ENCODE data around the gene USP26. TPM values are rescaled to one million over a fixed set of nuclear protein-coding genes. Genes with fewer than 3 reads are reported as not detected.

Gene USP26
- polyA plus RNA-seq, 2 of the 4 experiments (the other 2 are of a cell fraction) = not detected

DNA sequence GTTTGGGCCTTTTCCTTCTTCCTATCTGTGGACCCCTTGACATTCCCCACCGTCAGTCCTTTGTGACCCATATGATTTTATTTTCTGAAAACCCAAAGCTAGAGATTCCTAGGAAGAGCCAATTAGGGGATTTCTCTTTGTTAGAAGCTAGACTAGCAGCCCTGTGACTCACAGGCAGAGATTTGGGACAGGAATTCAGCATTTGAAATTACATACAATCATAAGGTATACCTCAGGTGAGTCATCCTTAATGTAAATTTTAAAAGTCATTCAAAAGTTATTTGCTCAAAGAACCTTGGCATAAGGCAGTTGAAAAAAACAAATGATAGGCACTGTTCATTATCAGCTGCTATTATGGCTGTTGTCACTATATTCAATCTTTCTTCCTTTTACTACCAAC, 40.6 kb downstream of the USP26 start (continued):
- TF ChIP-seq, protein P1, sequence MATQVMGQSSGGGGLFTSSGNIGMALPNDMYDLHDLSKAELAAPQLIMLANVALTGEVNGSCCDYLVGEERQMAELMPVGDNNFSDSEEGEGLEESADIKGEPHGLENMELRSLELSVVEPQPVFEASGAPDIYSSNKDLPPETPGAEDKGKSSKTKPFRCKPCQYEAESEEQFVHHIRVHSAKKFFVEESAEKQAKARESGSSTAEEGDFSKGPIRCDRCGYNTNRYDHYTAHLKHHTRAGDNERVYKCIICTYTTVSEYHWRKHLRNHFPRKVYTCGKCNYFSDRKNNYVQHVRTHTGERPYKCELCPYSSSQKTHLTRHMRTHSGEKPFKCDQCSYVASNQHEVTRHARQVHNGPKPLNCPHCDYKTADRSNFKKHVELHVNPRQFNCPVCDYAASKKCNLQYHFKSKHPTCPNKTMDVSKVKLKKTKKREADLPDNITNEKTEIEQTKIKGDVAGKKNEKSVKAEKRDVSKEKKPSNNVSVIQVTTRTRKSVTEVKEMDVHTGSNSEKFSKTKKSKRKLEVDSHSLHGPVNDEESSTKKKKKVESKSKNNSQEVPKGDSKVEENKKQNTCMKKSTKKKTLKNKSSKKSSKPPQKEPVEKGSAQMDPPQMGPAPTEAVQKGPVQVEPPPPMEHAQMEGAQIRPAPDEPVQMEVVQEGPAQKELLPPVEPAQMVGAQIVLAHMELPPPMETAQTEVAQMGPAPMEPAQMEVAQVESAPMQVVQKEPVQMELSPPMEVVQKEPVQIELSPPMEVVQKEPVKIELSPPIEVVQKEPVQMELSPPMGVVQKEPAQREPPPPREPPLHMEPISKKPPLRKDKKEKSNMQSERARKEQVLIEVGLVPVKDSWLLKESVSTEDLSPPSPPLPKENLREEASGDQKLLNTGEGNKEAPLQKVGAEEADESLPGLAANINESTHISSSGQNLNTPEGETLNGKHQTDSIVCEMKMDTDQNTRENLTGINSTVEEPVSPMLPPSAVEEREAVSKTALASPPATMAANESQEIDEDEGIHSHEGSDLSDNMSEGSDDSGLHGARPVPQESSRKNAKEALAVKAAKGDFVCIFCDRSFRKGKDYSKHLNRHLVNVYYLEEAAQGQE (IDR thresholded peaks at IDR 0.05) = no peak
- TF ChIP-seq KDM1A (IDR thresholded peaks at IDR 0.05; ENCODE audit: low read depth) = no peak

DNA sequence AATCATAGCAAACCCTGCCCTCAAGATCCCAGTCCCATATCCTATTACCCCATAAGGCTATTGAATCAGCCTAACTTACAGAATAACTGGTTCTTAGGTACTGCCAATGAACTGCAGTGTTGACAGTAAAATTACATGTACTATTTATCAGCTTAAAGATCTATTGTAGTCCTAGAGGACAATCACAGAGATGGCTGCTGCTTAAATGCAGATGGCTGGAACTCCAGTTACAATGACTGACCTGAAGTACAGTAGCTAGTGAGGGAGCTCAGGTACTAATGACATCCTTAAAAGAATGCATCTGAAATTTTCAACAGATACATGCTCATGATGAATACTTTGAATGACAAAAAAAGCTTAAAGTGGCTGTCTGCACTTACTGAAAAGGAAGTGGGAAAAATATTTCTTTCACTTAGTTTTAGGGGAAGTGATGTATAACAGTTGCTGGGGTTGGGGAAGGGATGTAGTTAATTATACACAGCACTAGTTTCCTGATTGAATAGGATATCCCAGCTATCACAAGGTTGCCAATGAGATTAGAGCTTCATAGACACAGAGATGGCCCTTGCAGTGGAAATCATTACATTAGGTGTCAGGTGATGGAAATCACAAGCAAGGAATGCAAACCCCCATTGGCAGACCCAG, 42.0 kb downstream of the USP26 start:
- TF ChIP-seq, protein P2, sequence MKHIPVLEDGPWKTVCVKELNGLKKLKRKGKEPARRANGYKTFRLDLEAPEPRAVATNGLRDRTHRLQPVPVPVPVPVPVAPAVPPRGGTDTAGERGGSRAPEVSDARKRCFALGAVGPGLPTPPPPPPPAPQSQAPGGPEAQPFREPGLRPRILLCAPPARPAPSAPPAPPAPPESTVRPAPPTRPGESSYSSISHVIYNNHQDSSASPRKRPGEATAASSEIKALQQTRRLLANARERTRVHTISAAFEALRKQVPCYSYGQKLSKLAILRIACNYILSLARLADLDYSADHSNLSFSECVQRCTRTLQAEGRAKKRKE (CRISPR knock-in tag; IDR thresholded peaks at IDR 0.05; ENCODE audit: low read depth) = no peak
- TF ChIP-seq SREBF2 (IDR thresholded peaks at IDR 0.05) = no peak
- TF ChIP-seq KDM1A (IDR thresholded peaks at IDR 0.05; ENCODE audit: low read depth) = no peak
- TF ChIP-seq NR3C1 (IDR thresholded peaks at IDR 0.05) = no peak
- TF ChIP-seq, protein P3, sequence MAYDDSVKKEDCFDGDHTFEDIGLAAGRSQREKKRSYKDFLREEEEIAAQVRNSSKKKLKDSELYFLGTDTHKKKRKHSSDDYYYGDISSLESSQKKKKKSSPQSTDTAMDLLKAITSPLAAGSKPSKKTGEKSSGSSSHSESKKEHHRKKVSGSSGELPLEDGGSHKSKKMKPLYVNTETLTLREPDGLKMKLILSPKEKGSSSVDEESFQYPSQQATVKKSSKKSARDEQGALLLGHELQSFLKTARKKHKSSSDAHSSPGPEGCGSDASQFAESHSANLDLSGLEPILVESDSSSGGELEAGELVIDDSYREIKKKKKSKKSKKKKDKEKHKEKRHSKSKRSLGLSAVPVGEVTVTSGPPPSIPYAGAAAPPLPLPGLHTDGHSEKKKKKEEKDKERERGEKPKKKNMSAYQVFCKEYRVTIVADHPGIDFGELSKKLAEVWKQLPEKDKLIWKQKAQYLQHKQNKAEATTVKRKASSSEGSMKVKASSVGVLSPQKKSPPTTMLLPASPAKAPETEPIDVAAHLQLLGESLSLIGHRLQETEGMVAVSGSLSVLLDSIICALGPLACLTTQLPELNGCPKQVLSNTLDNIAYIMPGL (CRISPR knock-in tag; IDR thresholded peaks at IDR 0.05; ENCODE audit: borderline replicate concordance) = no peak
- TF ChIP-seq, protein P4, sequence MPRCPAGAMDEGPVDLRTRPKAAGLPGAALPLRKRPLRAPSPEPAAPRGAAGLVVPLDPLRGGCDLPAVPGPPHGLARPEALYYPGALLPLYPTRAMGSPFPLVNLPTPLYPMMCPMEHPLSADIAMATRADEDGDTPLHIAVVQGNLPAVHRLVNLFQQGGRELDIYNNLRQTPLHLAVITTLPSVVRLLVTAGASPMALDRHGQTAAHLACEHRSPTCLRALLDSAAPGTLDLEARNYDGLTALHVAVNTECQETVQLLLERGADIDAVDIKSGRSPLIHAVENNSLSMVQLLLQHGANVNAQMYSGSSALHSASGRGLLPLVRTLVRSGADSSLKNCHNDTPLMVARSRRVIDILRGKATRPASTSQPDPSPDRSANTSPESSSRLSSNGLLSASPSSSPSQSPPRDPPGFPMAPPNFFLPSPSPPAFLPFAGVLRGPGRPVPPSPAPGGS (IDR thresholded peaks at IDR 0.05) = no peak
- TF ChIP-seq KDM5A (IDR thresholded peaks at IDR 0.05) = no peak
- TF ChIP-seq, protein P5, sequence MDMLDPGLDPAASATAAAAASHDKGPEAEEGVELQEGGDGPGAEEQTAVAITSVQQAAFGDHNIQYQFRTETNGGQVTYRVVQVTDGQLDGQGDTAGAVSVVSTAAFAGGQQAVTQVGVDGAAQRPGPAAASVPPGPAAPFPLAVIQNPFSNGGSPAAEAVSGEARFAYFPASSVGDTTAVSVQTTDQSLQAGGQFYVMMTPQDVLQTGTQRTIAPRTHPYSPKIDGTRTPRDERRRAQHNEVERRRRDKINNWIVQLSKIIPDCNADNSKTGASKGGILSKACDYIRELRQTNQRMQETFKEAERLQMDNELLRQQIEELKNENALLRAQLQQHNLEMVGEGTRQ (IDR thresholded peaks at IDR 0.05) = no peak
- TF ChIP-seq HOXB5 (CRISPR knock-in tag; IDR thresholded peaks at IDR 0.05) = no peak
- TF ChIP-seq JUN (IDR thresholded peaks at IDR 0.05) = no peak
- TF ChIP-seq, protein P6, sequence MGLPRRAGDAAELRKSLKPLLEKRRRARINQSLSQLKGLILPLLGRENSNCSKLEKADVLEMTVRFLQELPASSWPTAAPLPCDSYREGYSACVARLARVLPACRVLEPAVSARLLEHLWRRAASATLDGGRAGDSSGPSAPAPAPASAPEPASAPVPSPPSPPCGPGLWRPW (IDR thresholded peaks at IDR 0.05) = no peak
- TF ChIP-seq, protein P7, sequence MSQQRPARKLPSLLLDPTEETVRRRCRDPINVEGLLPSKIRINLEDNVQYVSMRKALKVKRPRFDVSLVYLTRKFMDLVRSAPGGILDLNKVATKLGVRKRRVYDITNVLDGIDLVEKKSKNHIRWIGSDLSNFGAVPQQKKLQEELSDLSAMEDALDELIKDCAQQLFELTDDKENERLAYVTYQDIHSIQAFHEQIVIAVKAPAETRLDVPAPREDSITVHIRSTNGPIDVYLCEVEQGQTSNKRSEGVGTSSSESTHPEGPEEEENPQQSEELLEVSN (IDR thresholded peaks at IDR 0.05; ENCODE audit: borderline replicate concordance, low read depth) = no peak
- TF ChIP-seq FOXS1 (CRISPR knock-in tag; IDR thresholded peaks at IDR 0.05) = no peak
- CTCF ChIA-PET = interaction anchor here (0.7 kb wide), 1 partner anchor 50 kb away, joined by 3 read pairs; no protein-coding TSS in a partner anchor
- no peak overlapping the region for H3K4me2 ChIP-seq
- DNase-seq (ENCODE audit: low read depth in 1 of 2, low spot score in 1 of 2) = no peak
- H3K4me1 ChIP-seq = no peaks in the 10 kb centered on the region
- H3K9me3 ChIP-seq = no peaks in the 10 kb centered on the region
- peak; percentile 83 for FAIRE-seq
- ATAC-seq = no peak
- POLR2A ChIA-PET = no interaction called here
- no peak overlapping the region for H3K4me3 ChIP-seq
- no peak overlapping the region for H3K27ac ChIP-seq
